DND-41 (cell line): ENCODE results near the gene RNF212B.
A peak's percentile ranks its signal among the peaks of the same experiment; 100 is the strongest.

Experiments used
- ATAC-seq: fragments of 200-7000 bp; cut with Tn5 transposase; 3 replicates; pipeline ENCODE4 v1.9.1; 2021; ENCODE audit warnings: low read depth; ENCODE audit not compliant: insufficient read depth
- DNase-seq: peaks from one replicate; pipeline ENCODE4 v3.0.0-alpha.2; 2020
- H2AFZ ChIP-seq: 2 replicates; pipeline ENCODE4 v1.6.0; 2012; ENCODE audit warnings: low read depth, low read length
- H3K27ac ChIP-seq: 2 replicates; pipeline ENCODE4 v1.5.1; 2012; ENCODE audit warnings: low read length, inconsistent platforms
- H3K27me3 ChIP-seq: fragments of 200-600 bp; sonication (generic); 2 replicates; pipeline ENCODE4 v1.6.0; 2012; ENCODE audit warnings: low read length, mild to moderate bottlenecking, inconsistent platforms; ENCODE audit not compliant: insufficient read depth, poor library complexity
- H3K36me3 ChIP-seq: 2 replicates; pipeline ENCODE4 v1.5.1; 2012; ENCODE audit warnings: low read length, inconsistent platforms; ENCODE audit not compliant: insufficient read depth
- H3K4me1 ChIP-seq: 2 replicates; pipeline ENCODE4 v1.5.1; 2012; ENCODE audit warnings: mild to moderate bottlenecking, low read length; ENCODE audit not compliant: insufficient read depth
- H3K4me2 ChIP-seq: 2 replicates; pipeline ENCODE4 v1.6.0; 2012; ENCODE audit warnings: mild to moderate bottlenecking, moderate library complexity, low read length, inconsistent platforms; ENCODE audit not compliant: insufficient read depth
- H3K4me3 ChIP-seq, 2 experiments: fragments of 200-600 bp in 1 of 2; shearing (Covaris generic) in 1 of 2; 2 replicates each; pipeline ENCODE4 v1.5.1; 2012 to 2016; ENCODE audit warnings: inconsistent platforms in 2 of 2, low read length in 2 of 2, mild to moderate bottlenecking in 2 of 2, low read depth in 1 of 2, moderate library complexity in 1 of 2
- H3K79me2 ChIP-seq: 2 replicates; pipeline ENCODE4 v1.6.0; 2012; ENCODE audit warnings: low read length, inconsistent platforms; ENCODE audit not compliant: insufficient read depth
- H3K9ac ChIP-seq: 2 replicates; pipeline ENCODE4 v1.6.0; 2012; ENCODE audit warnings: low read depth, mild to moderate bottlenecking, inconsistent platforms, low read length, moderate library complexity
- H3K9me3 ChIP-seq: 2 replicates; pipeline ENCODE4 v1.5.1; 2012; ENCODE audit warnings: low read length, moderate library complexity, mild to moderate bottlenecking, inconsistent platforms; ENCODE audit not compliant: insufficient read depth, severe bottlenecking
- H4K20me1 ChIP-seq: 2 replicates; pipeline ENCODE4 v1.6.0; 2012; ENCODE audit warnings: low read length; ENCODE audit not compliant: insufficient read depth
- CTCF ChIP-seq: IDR thresholded peaks from 2 replicates; pipeline ENCODE4 v1.5.1; 2012; ENCODE audit warnings: borderline replicate concordance, low read length, moderate library complexity, mild to moderate bottlenecking; ENCODE audit not compliant: poor library complexity, severe bottlenecking; ENCODE audit errors: extremely low read depth
- EZH2 ChIP-seq: IDR thresholded peaks from 3 replicates; pipeline ENCODE4 v1.6.1; 2012; ENCODE audit warnings: borderline replicate concordance, low read depth, mild to moderate bottlenecking, moderate library complexity, low read length, inconsistent platforms; ENCODE audit not compliant: severe bottlenecking

RNF212B gene

DNA sequence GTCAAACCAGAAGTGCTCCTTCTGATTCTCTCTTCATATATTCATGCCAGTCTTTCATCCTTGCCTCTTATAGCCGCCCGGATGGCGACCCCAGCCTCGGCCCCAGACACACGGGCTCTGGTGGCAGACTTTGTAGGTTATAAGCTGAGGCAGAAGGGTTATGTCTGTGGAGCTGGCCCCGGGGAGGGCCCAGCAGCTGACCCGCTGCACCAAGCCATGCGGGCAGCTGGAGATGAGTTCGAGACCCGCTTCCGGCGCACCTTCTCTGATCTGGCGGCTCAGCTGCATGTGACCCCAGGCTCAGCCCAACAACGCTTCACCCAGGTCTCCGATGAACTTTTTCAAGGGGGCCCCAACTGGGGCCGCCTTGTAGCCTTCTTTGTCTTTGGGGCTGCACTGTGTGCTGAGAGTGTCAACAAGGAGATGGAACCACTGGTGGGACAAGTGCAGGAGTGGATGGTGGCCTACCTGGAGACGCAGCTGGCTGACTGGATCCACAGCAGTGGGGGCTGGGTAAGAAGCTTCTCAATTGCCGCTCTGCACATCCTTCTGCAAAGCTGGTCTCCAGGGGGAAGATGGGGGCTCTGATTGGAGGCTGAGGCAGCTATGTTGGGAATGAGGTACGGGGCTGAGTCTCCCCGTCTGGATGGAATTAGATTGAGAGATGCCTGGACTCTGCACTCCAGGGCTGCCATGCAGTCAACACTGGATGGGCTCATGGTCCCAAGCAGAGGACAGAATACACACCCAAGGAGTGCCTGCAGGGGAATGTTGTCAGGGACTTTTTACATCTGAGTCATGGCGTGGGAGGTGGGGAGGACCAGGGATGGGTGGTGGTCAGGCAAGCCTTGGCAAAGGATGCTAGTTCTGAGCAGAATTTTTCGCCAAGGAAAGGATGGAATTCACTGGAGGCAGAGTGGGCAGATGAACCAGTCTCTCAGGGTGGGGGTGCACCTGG, 70.2 kb downstream of the RNF212B start:
- no peak overlapping the region for H2AFZ ChIP-seq
- H3K4me3 ChIP-seq, result no peak overlapping the region
- H3K9ac ChIP-seq, result peak overlapping the region; percentile 56; the same call in 1 of the 2 replicates
- H3K4me1 ChIP-seq, result peaks cover 40% of the 10 kb centered on the region
- no peaks in the 10 kb centered on the region for H4K20me1 ChIP-seq
- 0 out of 2 replicates have a peak, but pooled peaks cover 3% of the 10 kb centered on the region for H3K36me3 ChIP-seq
- no peaks in the 10 kb centered on the region for H3K27me3 ChIP-seq
- H3K27ac ChIP-seq, result no peak overlapping the region
- H3K79me2 ChIP-seq, result peaks cover 4% of the 10 kb centered on the region
- DNase-seq (no peak), ATAC-seq (no peak)
- H3K9me3 ChIP-seq, result no peaks in the 10 kb centered on the region
- peak overlapping the region; percentile 64 for H3K4me2 ChIP-seq
- TF ChIP-seq EZH2, result no peak
- TF ChIP-seq CTCF, result no peak

- Histone ChIP-seq H2AFZ (no peak overlapping the region), H3K9ac (no peak overlapping the region), H3K4me3 (no peak overlapping the region), H3K36me3 (0 out of 2 replicates have a peak, but pooled peaks cover 3% of the 10 kb centered on the region), H3K9me3 (no peaks in the 10 kb centered on the region), H3K4me1 (peaks cover 35% of the 10 kb centered on the region), H4K20me1 (no peaks in the 10 kb centered on the region), H3K4me2 (no peak overlapping the region), H3K27ac (no peak overlapping the region), H3K27me3 (no peaks in the 10 kb centered on the region), H3K79me2 (peaks cover 3% of the 10 kb centered on the region)
- TF ChIP-seq EZH2 (no peak), CTCF (no peak)
- no peak for DNase-seq
- ATAC-seq, result no peak
Measured at GRCh38 chr14:23308721-23309445, 71.1 kb downstream of the RNF212B start.

DNA sequence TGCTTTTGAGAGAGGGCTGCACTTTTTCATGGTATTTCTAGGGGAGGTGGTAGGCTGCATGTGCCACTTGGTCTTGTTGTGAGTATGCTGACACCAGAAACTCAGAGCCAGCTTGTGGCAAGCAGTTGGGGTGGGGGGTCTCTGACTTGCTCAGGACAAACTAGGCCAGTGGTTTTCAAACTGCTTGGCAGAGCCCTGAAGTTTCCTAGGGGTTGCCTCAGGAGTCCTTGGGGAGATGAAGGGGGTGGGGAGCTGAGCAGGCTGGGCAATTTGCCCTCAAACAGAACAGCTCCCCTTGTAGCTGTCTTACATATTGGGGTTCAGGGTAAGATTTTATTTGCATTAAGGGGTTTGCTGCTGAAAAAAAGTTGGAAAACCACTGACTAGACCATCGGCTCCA, 72.8 kb downstream of the RNF212B start:
- ATAC-seq, result no peak

More for the DNA sequence above, 72.8 kb downstream of the RNF212B start:
- Histone ChIP-seq H3K9me3 (no peaks in the 10 kb centered on the region), H3K79me2 (peaks cover 3% of the 10 kb centered on the region), H3K27ac (no peak overlapping the region), H3K4me2 (no peak overlapping the region), H2AFZ (no peak overlapping the region), H3K36me3 (0 out of 2 replicates have a peak, but pooled peaks cover 3% of the 10 kb centered on the region), H3K9ac (no peak overlapping the region), H3K4me1 (peaks cover 26% of the 10 kb centered on the region), H3K27me3 (no peaks in the 10 kb centered on the region), H3K4me3 (no peak overlapping the region), H4K20me1 (no peaks in the 10 kb centered on the region)
- DNase-seq, result no peak
- TF ChIP-seq EZH2 (no peak), CTCF (no peak)
